ENCODE measurements around the gene NHERF1. TPM values are rescaled to one million over a fixed set of nuclear protein-coding genes. Genes with fewer than 3 reads are reported as not detected.
A peak's percentile ranks its signal among the peaks of the same experiment; 100 is the strongest.

The NHERF1 gene
- total and polyA plus RNA-seq, 2 of the 13 experiments (the other 11 are each of a cell fraction or from before 2014, with no cell fraction given): 169 to 269 TPM

DNA sequence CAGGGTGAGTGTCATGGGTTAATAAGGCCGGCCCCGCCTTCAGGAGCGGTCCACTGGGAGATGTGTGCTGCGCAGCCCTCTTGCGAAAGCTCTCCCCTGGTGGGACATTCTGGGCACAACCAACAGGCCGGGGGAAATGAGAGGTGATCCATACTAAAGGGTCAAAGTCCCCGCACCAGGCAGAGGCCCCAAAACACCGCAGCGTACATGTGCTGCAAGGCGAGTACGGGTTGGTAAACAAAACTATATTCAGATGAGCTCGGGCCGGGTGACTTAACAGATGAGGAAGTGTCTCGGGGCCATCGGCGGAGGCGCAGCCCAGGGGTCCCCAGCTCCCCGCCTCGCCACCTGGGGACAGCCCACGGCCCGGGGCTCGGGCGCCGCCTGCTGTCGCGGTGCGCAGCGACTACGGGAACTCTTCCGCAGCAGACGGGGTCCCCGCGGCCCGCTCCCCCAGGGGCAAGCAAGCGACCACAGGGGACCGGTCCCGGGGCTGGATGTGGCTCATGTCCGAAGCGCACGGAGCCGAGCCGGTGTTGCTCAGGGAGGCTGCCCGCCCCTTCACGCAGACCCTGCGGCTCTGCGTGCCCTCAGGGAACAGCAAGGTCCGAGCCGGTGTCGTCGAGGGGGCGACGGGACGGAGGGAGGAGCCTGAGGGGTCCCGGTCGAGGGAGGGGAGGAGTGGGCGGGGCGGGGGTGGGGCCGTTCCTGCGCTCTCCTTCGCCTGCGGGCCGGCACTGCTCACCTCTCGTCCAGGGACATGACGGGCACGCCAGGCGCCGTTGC is 11.7 kb upstream of the NHERF1 start, which contains the start of gene RAB37 (continued):
- TF ChIP-seq, protein P1, sequence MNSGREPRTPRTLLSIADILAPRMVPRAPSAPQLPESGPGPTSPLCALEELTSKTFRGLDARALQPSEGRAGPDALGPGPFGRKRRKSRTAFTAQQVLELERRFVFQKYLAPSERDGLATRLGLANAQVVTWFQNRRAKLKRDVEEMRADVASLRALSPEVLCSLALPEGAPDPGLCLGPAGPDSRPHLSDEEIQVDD (CRISPR knock-in tag; IDR thresholded peaks at IDR 0.05; ENCODE audit: borderline replicate concordance): no peak
- TF ChIP-seq, protein P2, sequence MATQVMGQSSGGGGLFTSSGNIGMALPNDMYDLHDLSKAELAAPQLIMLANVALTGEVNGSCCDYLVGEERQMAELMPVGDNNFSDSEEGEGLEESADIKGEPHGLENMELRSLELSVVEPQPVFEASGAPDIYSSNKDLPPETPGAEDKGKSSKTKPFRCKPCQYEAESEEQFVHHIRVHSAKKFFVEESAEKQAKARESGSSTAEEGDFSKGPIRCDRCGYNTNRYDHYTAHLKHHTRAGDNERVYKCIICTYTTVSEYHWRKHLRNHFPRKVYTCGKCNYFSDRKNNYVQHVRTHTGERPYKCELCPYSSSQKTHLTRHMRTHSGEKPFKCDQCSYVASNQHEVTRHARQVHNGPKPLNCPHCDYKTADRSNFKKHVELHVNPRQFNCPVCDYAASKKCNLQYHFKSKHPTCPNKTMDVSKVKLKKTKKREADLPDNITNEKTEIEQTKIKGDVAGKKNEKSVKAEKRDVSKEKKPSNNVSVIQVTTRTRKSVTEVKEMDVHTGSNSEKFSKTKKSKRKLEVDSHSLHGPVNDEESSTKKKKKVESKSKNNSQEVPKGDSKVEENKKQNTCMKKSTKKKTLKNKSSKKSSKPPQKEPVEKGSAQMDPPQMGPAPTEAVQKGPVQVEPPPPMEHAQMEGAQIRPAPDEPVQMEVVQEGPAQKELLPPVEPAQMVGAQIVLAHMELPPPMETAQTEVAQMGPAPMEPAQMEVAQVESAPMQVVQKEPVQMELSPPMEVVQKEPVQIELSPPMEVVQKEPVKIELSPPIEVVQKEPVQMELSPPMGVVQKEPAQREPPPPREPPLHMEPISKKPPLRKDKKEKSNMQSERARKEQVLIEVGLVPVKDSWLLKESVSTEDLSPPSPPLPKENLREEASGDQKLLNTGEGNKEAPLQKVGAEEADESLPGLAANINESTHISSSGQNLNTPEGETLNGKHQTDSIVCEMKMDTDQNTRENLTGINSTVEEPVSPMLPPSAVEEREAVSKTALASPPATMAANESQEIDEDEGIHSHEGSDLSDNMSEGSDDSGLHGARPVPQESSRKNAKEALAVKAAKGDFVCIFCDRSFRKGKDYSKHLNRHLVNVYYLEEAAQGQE (IDR thresholded peaks at IDR 0.05; ENCODE audit: borderline replicate concordance in 1 of 2, low read depth in 1 of 2, low read length in 2 of 2): peak in 1 of 2 experiments; percentile 65; a peak in 3 of 4 replicates
- TF ChIP-seq MBD4 (IDR thresholded peaks at IDR 0.05; ENCODE audit: borderline replicate concordance, low read length): no peak
- TF ChIP-seq ZNF557 (CRISPR knock-in tag; IDR thresholded peaks at IDR 0.05): no peak
- peak; percentile 95 for TF ChIP-seq ZNF264 (CRISPR knock-in tag; IDR thresholded peaks at IDR 0.05)
- TF ChIP-seq ZNF431 (CRISPR knock-in tag; IDR thresholded peaks at IDR 0.05; ENCODE audit: borderline replicate concordance, low read depth): peak; percentile 90
- no peak for TF ChIP-seq REXO4 (CRISPR knock-in tag; IDR thresholded peaks at IDR 0.05; ENCODE audit: borderline replicate concordance)
- TF ChIP-seq, protein P3, sequence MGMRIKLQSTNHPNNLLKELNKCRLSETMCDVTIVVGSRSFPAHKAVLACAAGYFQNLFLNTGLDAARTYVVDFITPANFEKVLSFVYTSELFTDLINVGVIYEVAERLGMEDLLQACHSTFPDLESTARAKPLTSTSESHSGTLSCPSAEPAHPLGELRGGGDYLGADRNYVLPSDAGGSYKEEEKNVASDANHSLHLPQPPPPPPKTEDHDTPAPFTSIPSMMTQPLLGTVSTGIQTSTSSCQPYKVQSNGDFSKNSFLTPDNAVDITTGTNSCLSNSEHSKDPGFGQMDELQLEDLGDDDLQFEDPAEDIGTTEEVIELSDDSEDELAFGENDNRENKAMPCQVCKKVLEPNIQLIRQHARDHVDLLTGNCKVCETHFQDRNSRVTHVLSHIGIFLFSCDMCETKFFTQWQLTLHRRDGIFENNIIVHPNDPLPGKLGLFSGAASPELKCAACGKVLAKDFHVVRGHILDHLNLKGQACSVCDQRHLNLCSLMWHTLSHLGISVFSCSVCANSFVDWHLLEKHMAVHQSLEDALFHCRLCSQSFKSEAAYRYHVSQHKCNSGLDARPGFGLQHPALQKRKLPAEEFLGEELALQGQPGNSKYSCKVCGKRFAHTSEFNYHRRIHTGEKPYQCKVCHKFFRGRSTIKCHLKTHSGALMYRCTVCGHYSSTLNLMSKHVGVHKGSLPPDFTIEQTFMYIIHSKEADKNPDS (CRISPR knock-in tag; IDR thresholded peaks at IDR 0.05): 0 out of 2 replicates have a peak, but pooled peaks have one; percentile 43
- peak; percentile 63; the same call in 1 of the 2 replicates for TF ChIP-seq SIX1 (CRISPR knock-in tag; IDR thresholded peaks at IDR 0.05; ENCODE audit: borderline replicate concordance)
- TF ChIP-seq, protein P4, sequence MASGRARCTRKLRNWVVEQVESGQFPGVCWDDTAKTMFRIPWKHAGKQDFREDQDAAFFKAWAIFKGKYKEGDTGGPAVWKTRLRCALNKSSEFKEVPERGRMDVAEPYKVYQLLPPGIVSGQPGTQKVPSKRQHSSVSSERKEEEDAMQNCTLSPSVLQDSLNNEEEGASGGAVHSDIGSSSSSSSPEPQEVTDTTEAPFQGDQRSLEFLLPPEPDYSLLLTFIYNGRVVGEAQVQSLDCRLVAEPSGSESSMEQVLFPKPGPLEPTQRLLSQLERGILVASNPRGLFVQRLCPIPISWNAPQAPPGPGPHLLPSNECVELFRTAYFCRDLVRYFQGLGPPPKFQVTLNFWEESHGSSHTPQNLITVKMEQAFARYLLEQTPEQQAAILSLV (CRISPR knock-in tag; IDR thresholded peaks at IDR 0.05; ENCODE audit: borderline replicate concordance): 0 out of 2 replicates have a peak, but pooled peaks have one; percentile 27
- peak; percentile 93 for TF ChIP-seq SP5 (CRISPR knock-in tag; IDR thresholded peaks at IDR 0.05; ENCODE audit: borderline replicate concordance, low read depth)
- TF ChIP-seq ZNF530 (CRISPR knock-in tag; IDR thresholded peaks at IDR 0.05; ENCODE audit: low read depth): no peak
- TF ChIP-seq, protein P5, sequence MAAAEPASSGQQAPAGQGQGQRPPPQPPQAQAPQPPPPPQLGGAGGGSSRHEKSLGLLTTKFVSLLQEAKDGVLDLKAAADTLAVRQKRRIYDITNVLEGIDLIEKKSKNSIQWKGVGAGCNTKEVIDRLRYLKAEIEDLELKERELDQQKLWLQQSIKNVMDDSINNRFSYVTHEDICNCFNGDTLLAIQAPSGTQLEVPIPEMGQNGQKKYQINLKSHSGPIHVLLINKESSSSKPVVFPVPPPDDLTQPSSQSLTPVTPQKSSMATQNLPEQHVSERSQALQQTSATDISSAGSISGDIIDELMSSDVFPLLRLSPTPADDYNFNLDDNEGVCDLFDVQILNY (CRISPR knock-in tag; conservative IDR thresholded peaks at IDR 0.05): 0 out of 2 replicates have a peak, but pooled peaks have one; percentile 42
- no peak for TF ChIP-seq ZNF17 (CRISPR knock-in tag; IDR thresholded peaks at IDR 0.05)
- TF ChIP-seq SRF (IDR thresholded peaks at IDR 0.05; ENCODE audit: low read depth, low read length): no peak
- peak; percentile 78 for TF ChIP-seq LCORL (IDR thresholded peaks at IDR 0.05)
- TF ChIP-seq LCORL (CRISPR knock-in tag; IDR thresholded peaks at IDR 0.05): peak; percentile 100
- no peak for TF ChIP-seq SSRP1 (CRISPR knock-in tag; IDR thresholded peaks at IDR 0.05)
- no peak for TF ChIP-seq SP2 (CRISPR knock-in tag; IDR thresholded peaks at IDR 0.05)
- peak; percentile 85 for TF ChIP-seq ZBTB7A (CRISPR knock-in tag; IDR thresholded peaks at IDR 0.05)
- TF ChIP-seq ZNF138 (CRISPR knock-in tag; IDR thresholded peaks at IDR 0.05; ENCODE audit: low read depth): no peak
